Left renal cortex interstitium (tissue), 4 donors: ENCODE data around the gene KIF6. TPM values are rescaled to one million over a fixed set of nuclear protein-coding genes. Genes with fewer than 3 reads are reported as not detected.
"Not testable (repeated sequence)": the region's sequence is repeated elsewhere in the genome, so short reads cannot be mapped to it uniquely, and the experiment has no call there.

Experiments
- DNase-seq, 4 donors: peaks; one replicate each; pipeline ENCODE4 v3.0.0-alpha.2; 2013; ENCODE audit warnings: low read depth in 4 of 4, low spot score in 2 of 4, missing footprints in 1 of 4
- polyA plus RNA-seq, 4 donors: library from polyadenylated mRNA; unstranded; fragments of 120-200 nt; gene quantifications; one replicate each; pipeline ENCODE4 v1.2.1, GENCODE V29; 2013; ENCODE audit not compliant: insufficient read length in 4 of 4

The KIF6 gene
- polyA plus RNA-seq, 4 donors, result 2.9 to 4.7 (median 4.0) TPM

GRCh38 chr6:39714802-39715201, 10.4 kb downstream of the KIF6 start:
- no peak for DNase-seq

- DNase-seq, result no peak
Measured at GRCh38 chr6:39707962-39708683, 17.1 kb downstream of the KIF6 start.

DNA sequence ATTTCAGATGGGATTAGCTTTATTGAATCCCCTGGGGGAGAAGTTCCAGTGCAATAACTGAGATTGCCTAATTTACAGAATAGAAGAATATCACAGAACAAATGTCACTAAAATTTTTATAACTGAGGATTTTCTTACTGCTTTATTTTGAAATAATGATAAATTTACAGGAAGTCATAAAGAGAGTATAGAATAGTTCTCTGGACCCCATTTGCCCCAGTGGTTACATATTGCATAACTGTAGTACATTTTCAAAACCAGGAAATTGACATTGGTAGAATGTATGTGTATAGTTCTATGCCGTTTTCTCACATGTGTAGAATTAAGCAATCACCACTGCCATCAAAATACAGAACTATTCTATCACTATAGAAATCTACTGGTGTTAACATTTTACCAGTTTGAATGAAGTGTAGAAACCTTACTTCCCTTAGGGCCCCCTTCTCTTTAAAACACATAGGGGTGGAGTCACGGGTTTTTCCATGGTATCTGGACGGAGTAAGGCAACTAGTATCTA, 18.3 kb downstream of the KIF6 start:
- DNase-seq, result no peak

GRCh38 chr6:39702265-39702664, 22.9 kb downstream of the KIF6 start:
- DNase-seq, result no peak

GRCh38 chr6:39700362-39700761, 24.8 kb downstream of the KIF6 start:
- DNase-seq, result no peak

DNA sequence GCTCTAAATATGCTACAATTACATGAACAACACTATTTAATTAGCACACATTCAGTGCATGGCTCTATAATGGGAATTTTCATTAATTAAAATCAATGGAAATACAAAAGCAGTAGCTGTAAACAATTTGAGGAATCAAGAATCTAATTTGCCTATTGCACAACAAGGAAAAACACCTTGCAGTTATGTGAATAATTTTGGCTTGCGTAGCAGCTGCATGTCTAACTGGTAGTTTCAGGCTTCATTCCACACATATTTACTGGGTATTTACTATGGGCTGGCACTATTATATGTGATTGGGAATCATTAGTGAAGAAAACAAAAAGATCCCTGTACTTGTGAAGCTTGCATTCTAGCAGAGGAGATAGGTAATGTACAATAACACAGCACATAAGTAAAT, 26.4 kb downstream of the KIF6 start:
- DNase-seq, result no peak

- DNase-seq, result no peak
Measured at GRCh38 chr6:39696986-39697788, 28.0 kb downstream of the KIF6 start.

DNA sequence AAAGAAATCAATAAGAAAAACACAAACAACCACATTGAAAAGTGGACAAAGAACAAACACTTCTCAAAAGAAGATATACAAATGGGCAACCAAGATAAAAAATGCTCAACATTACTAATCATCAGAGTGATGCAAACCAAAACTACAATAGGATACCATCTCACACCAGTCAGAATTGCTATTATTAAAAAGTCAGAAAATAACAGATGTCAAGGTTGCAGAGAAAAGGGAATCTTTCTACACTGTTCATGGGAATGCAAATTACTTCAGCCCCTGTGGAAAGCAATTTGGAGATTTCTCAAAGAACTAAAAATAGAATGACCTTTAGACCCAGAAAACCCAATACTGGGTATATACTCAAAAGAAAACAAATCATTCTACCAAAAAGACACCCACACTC, 29.8 kb downstream of the KIF6 start:
- no peak for DNase-seq

DNA sequence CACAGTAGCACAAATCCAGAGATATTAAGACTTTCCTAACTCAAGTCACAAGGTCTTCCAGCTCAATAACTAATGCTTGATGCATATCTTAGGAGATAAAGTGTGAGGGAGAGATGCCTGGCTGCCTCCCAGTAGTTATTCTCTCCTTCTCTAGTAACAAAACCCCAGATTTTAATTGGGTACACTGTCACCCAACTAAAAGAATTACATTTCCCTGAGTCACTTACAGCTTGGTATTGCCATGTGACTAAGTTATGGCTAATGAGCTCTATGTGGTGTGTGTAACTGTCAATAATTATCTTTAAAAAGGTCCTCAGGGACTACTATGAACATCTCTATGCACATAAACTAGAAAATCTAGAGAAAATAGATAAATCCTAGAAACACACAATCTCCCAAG, 32.0 kb downstream of the KIF6 start:
- DNase-seq, result no peak

- DNase-seq, result no peak
Measured at GRCh38 chr6:39688494-39688893, 36.7 kb downstream of the KIF6 start.

DNA sequence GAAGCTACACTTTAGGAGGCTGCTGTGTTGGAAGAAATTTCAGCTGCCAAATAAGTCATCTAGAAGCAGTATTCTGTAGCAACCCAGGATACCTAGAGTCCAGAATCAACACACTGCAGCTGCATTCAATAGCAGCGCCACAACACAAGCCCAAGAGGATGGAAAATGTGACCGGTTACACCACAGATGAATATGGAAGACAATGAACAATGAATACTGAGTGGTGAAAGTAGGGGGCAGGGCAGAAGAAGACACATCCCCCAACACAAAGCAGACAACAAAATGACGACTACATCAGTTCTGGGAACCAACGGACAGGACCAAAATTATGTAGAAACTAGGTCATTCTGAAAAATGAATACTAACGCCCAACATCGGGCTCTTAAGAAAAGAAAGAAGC, 38.2 kb downstream of the KIF6 start:
- no peak for DNase-seq

- no peak for DNase-seq
Measured at GRCh38 chr6:39685938-39686337, 39.3 kb downstream of the KIF6 start.

GRCh38 chr6:39685489-39685826, 39.8 kb downstream of the KIF6 start:
- no peak for DNase-seq

GRCh38 chr6:39684790-39685488, 40.3 kb downstream of the KIF6 start:
- no peak for DNase-seq

GRCh38 chr6:39681674-39682121, 43.5 kb downstream of the KIF6 start:
- no peak for DNase-seq

- no peak for DNase-seq
Measured at GRCh38 chr6:39678914-39679313, 46.3 kb downstream of the KIF6 start.

- not testable (repeated sequence) for DNase-seq
Measured at GRCh38 chr6:39677318-39677717, 47.9 kb downstream of the KIF6 start.

DNA sequence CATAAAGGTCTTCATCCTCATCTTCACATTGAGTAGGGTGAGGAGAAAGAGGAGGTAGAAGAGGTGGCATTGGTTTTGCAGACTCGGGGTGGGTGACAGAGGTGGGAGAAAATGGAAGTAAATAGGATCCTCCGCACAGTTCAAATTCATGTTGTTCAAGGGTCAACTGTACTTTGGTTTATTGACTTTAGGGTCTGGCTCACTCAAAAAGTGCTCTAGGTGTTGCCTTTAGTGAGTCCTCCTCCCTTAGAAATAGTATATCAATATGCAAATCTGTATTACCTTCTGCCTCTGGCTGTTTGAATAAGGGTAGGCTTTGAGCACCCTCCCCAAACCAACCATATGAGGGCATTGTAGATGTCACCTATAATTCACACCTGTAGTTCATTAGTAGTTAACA, 54.7 kb downstream of the KIF6 start:
- DNase-seq, result no peak

DNA sequence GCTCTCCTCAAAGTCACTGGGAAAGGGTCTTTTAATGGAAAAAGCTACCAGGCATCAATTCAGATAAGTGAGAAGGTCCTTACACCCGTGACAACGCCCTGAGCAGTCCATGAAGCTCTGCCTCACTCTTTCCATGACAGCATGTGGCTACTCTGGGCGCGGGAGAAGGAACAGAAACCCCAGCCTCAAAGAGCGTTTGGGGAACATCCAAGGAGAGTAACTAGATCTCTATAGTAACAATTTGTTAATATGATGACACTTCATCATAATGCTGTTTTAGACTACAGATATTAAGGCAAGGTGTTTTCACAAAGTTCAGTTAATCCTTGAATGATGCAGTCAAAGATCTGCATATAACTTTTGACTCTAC, 55.2 kb downstream of the KIF6 start:
- no peak for DNase-seq

DNA sequence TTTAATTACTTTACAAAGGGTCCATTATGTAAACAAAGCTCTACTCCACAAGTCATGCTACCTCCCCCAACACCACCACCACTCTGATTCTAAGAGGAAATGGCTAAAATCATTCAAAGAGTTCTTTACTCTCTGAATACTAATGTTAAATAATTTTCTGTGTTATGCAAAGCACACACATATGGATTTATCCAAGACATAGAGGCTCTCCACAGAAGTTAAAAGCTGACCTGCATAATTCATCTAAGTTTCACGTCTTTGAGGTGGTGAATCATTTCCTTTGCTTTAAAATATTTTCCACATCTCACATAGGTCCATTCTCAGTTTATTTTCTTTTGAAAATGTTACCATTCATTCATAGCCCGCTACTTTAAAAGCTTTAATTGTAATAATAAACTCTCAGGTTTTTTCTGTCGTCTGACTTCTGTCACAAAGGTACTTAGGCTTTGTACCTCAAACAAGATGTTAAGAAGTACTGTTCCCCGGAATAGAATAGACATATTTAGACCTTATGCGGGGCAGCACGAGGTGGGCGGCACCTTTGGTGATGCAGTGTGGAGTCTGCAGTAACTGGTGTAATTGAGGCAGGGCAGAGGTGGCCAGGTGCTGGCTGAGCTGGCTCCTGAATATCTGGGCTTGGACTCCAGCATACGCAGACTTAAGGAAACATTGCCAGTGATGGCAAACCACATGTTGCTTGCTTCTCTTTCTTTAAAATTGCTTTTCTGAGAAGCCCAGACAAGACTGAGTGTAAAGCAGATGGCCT, 55.8 kb downstream of the KIF6 start:
- no peak for DNase-seq
